Cardiac fibroblast (primary cell): Measurements from ENCODE around the gene ULK4.
A peak's percentile ranks its signal among the peaks of the same experiment; 100 is the strongest.

Experiments
- DNase-seq, 2 donors: peaks; one replicate each; pipeline versions ENCODE4 v3.0.0 to v3.0.0-alpha.2; 2010; ENCODE audit warnings: low read depth in 2 of 2
- H3K4me3 ChIP-seq, 2 donors: replicated peaks in 1 of 2; 1 replicate in 1 of 2; 2 replicates in 1 of 2; pipeline ENCODE4 v1.5.1; 2011; ENCODE audit warnings: low read depth in 2 of 2, low read length in 2 of 2, mild to moderate bottlenecking in 2 of 2, moderate library complexity in 1 of 2
- TF ChIP-seq, protein P1 (sequence below): IDR thresholded peaks from one replicate; pipeline ENCODE4 v1.5.1; 2011; ENCODE audit warnings: low read depth, mild to moderate bottlenecking, low read length, inconsistent platforms

ULK4 gene

DNA sequence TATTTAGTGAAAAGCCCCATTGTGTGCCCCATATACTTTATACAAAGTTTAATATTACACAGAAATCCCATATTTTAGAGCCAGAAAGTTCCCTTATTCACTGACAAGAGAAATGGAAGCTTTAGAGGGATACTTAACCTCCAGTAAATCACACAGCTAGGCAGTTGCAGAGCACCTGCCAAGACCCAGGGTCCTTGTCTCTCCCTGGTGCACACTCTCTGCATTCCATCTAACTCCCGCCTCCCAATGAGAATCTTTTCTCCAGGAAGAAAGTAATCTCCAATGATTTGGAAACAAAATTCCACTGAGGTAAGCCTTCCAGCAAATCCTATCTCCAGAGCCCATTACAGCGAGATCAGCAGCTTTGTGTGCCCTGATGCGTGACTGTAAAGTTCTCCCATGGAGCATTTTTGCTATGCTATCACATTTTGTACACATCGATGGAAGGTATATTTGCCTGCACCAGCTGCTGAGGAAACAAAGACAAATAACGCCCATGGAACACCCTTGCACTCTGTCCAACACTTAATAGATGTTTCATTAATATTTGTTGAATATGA lies 41.4 kb downstream of the ULK4 start:
- DNase-seq: no peak
- TF ChIP-seq, protein P1, sequence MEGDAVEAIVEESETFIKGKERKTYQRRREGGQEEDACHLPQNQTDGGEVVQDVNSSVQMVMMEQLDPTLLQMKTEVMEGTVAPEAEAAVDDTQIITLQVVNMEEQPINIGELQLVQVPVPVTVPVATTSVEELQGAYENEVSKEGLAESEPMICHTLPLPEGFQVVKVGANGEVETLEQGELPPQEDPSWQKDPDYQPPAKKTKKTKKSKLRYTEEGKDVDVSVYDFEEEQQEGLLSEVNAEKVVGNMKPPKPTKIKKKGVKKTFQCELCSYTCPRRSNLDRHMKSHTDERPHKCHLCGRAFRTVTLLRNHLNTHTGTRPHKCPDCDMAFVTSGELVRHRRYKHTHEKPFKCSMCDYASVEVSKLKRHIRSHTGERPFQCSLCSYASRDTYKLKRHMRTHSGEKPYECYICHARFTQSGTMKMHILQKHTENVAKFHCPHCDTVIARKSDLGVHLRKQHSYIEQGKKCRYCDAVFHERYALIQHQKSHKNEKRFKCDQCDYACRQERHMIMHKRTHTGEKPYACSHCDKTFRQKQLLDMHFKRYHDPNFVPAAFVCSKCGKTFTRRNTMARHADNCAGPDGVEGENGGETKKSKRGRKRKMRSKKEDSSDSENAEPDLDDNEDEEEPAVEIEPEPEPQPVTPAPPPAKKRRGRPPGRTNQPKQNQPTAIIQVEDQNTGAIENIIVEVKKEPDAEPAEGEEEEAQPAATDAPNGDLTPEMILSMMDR: no peak
- no peak overlapping the region for H3K4me3 ChIP-seq

DNA sequence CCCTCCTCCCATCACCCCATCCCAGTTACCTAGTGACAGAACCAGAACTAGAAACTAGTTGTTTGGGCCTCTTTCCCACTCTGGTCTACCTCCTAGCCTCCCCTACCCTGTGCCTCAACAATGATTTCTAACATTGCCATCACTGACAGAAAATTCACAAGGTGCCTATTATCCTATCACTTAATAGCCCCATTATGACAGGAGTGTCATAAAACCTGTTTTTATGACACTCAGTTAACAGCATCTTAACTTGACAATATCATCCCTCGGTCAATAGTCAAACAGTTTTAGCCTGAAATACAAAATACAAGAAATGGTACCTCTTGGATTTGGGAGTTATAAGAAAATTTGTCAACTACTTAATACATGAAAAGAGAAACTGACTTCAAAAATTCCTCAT lies 46.5 kb downstream of the ULK4 start:
- H3K4me3 ChIP-seq: no peak overlapping the region
- TF ChIP-seq, protein P1: no peak
- DNase-seq: no peak

DNA sequence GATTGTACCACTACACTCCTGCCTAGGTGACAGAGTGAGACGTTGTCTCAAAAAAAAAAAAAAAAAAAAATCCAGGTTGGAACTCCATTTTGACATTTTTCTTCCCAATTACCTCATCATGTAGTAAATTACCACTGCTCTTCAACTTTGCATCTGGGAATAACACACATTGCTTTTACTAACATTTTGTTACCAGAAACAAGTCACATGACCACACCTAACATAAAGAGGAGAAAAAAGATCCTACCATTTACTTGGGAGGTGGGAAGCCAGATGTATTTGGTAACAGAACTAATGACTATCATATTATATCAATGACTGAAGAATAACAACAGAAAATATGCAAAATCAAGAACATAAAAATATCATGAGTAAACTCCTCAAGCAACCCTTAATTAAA lies 49.6 kb downstream of the ULK4 start:
- no peak overlapping the region for H3K4me3 ChIP-seq
- TF ChIP-seq, protein P1: no peak
- DNase-seq: no peak

DNA sequence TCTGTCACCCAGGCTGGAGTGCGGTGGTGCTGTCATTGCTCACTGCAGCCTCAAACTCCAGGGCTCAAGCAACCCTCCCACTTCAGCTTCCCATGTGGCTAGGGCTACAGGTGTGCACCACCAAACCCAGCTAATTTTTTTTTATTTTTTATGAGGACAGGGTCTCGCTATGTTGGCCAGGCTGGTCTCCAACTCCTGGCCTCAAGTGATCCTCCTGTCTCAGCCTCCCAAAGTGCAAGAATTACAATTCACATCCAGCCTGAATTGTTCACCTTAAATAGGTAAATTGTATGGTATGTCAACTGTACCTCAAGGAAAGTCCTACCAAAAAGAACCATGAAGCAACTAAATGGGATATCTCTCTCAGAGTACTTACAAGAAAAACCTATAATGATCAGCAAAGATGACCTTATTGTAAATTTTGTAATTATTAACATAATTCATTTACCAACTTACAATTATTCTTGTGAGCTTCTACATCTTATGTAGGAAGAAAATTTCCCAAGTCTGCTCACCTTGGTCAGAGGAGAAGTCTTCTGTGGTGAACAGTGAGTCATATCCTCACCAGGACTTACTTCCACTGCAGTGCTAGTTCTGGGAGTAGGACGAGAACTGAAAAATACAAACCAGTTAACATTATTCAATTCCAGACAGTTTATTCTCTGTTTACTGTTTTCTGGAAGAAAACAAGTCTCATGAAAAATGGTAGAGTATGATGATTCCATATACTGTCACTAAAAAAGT lies 54.4 kb downstream of the ULK4 start:
- TF ChIP-seq, protein P1: no peak
- DNase-seq: peak; percentile 3 to 55
- no peak overlapping the region for H3K4me3 ChIP-seq

DNA sequence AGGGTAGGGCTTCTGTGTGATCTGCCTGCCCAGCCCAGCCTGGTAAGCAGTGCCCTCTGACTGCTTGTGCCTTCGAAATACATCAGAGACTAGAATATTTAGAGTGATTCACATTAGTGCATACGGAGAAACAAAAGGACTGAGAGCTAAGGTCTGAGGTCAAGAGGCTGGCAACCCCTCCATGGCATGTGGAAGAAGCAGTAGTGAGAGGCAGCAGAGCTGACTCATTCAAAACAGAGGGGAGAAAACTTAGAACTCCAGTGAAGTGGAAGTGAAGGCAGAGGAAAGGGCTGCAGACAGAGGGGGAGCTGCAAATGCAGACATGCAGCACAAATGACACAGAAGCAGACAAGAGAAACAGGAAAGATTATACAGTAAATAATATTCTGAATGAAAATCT lies 61.6 kb downstream of the ULK4 start:
- TF ChIP-seq, protein P1: no peak
- peak; percentile 27 to 44 for DNase-seq

DNA sequence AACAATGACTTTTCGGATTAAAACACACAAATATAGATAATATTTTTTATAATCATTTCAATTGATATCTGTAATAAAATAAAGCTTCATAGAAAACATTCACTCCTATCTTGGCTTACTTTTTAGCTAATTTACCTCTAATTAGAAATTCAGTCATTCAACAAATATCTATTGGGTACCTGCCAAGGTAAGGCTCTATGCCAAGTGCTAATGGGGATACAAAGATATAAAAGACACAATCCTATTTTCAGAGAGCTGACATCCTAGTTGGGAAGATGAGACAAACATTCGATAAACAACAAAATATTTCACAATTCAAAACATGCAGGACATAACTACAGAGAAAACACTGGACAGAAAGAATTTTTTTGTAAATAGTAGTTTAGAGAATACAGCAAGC lies 63.3 kb downstream of the ULK4 start:
- TF ChIP-seq, protein P1: no peak
- DNase-seq: no peak

More for the DNA sequence above, 61.6 kb downstream of the ULK4 start:
- H3K4me3 ChIP-seq: no peak overlapping the region

More for the DNA sequence above, 63.3 kb downstream of the ULK4 start:
- no peak overlapping the region for H3K4me3 ChIP-seq
